Measurements from ENCODE around the gene RAB43.
"Not testable (repeated sequence)": the region's sequence is repeated elsewhere in the genome, so short reads cannot be mapped to it uniquely, and the experiment has no call there.

Gene RAB43

GRCh38 chr3:129121016-129121791 lies 400 bp downstream of the RAB43 start:
- DNase-seq (ENCODE audit: low spot score): no peak

GRCh38 chr3:129120254-129121004 lies 1.2 kb downstream of the RAB43 start:
- DNase-seq (ENCODE audit: low spot score): peak; percentile 86

GRCh38 chr3:129119365-129120100 lies 2.1 kb downstream of the RAB43 start:
- no peak for DNase-seq (ENCODE audit: low spot score)

- DNase-seq (ENCODE audit: low spot score): no peak
These were observed 2.9 kb downstream of the RAB43 start for GRCh38 chr3:129118745-129119144.

GRCh38 chr3:129117134-129117533 lies 4.5 kb downstream of the RAB43 start:
- no peak for DNase-seq (ENCODE audit: low spot score)

- no peak for DNase-seq (ENCODE audit: low spot score)
These were observed 5.1 kb downstream of the RAB43 start for GRCh38 chr3:129116482-129116946.

GRCh38 chr3:129114455-129114854 lies 7.1 kb downstream of the RAB43 start:
- DNase-seq (ENCODE audit: low spot score): no peak

GRCh38 chr3:129112308-129113052 lies 9.1 kb downstream of the RAB43 start:
- DNase-seq (ENCODE audit: low spot score): no peak

GRCh38 chr3:129111076-129111780 lies 10.4 kb downstream of the RAB43 start:
- not testable (repeated sequence) for DNase-seq (ENCODE audit: low spot score)

- DNase-seq (ENCODE audit: low spot score): no peak
These were observed 13.8 kb downstream of the RAB43 start for GRCh38 chr3:129107793-129108192.

GRCh38 chr3:129106866-129107565 lies 14.6 kb downstream of the RAB43 start:
- DNase-seq (ENCODE audit: low spot score): no peak

GRCh38 chr3:129106320-129106719 lies 15.3 kb downstream of the RAB43 start:
- DNase-seq (ENCODE audit: low spot score): no peak

- DNase-seq (ENCODE audit: low spot score): no peak
These were observed 15.7 kb downstream of the RAB43 start for GRCh38 chr3:129105862-129106261.

GRCh38 chr3:129104498-129105079 lies 17.0 kb downstream of the RAB43 start:
- DNase-seq (ENCODE audit: low spot score): no peak

GRCh38 chr3:129104051-129104450 lies 17.6 kb downstream of the RAB43 start:
- DNase-seq (ENCODE audit: low spot score): no peak

GRCh38 chr3:129103296-129103695 lies 18.3 kb downstream of the RAB43 start:
- no peak for DNase-seq (ENCODE audit: low spot score)

- DNase-seq (ENCODE audit: low spot score): no peak
These were observed 20.1 kb downstream of the RAB43 start for GRCh38 chr3:129101370-129102138.

- DNase-seq (ENCODE audit: low spot score): no peak
These were observed 21.3 kb downstream of the RAB43 start for GRCh38 chr3:129100274-129100673.

- DNase-seq (ENCODE audit: low spot score): no peak
These were observed 26.3 kb downstream of the RAB43 start for GRCh38 chr3:129095285-129095684.
